Thyroid gland (tissue), 4 donors: ENCODE results near the gene THSD7B.

Experiments used
- CTCF ChIP-seq, 6 experiments: fragments of 200-600 bp in 3 of 6; fragments of 450-650 bp in 3 of 6; sonication (generic) in 3 of 6; IDR thresholded peaks; one replicate each; pipeline ENCODE4 v1.5.1; 2016 to 2019; ENCODE audit warnings: antibody characterized with exemption in 6 of 6, mild to moderate bottlenecking in 2 of 6, inconsistent platforms in 1 of 6, moderate library complexity in 1 of 6
- POLR2A ChIP-seq, 2 donors: fragments of 450-650 bp; IDR thresholded peaks; one replicate each; pipeline ENCODE4 v1.6.1; 2017; ENCODE audit warnings: antibody characterized with exemption in 2 of 2, mild to moderate bottlenecking in 2 of 2, moderate library complexity in 1 of 2

GRCh38 chr2:137210039-137210438 lies 444.7 kb downstream of the THSD7B start:
- TF ChIP-seq CTCF (IDR thresholded peaks at IDR 0.05) = no peak
- TF ChIP-seq POLR2A (IDR thresholded peaks at IDR 0.05) = no peak
